HL-60/S4 (cell line): ENCODE data around the gene CACFD1.

Experiments
- in situ Hi-C: fragments of 300-500 bp; cut with MboI; formaldehyde crosslinking; loops from 2 replicates; pipeline ENCODE4 v1.14.3; 2022; ENCODE audit warnings: low sequenced_read_pairs

Gene CACFD1

GRCh38 chr9:133463864-133464615 lies 4.3 kb downstream of the CACFD1 start:
- in situ Hi-C loops, result no loop called here

DNA sequence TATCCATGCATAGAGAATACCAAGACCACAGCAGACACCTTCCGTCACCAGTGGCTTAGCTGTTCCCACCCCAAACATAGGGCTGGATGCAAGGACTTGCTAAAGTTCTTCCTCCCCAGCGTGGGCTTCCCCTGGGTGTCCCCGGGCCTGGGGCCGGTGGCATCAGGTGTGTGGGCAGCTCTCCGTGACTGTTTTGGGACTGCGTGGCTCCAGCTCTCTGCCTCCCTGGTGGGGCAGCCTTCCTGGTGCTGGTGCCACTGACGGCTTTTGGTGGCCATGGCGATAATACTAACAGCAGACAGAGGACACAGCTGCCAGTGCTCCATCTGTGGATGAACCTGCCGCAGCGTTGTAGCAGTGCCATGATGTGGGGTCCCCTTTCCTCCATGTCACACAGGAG lies 4.9 kb downstream of the CACFD1 start:
- in situ Hi-C loops, result no loop called here

DNA sequence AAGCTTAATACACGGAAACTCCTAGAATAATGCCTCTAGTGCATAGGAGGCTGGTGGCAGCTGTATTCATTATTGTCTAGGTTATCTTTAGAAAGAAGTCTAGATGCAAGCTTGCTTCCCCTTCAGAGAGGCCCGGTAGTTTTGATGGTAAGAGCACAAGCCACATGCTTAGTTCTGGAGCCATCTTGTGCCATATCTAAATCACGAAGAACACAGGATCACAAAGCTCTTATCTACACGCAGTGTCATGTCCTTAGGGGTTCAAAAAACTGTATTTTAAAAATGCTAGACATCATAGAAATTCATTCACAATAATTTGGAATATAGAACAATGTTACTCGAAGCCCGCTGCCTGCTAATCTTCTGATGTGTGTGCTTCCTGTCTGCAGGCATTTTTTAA lies 6.2 kb downstream of the CACFD1 start:
- in situ Hi-C loops, result no loop called here

GRCh38 chr9:133467101-133467500 lies 7.3 kb downstream of the CACFD1 start:
- in situ Hi-C loops, result no loop called here

- in situ Hi-C loops, result no loop called here
These were observed 8.6 kb downstream of the CACFD1 start for GRCh38 chr9:133468374-133468773.

DNA sequence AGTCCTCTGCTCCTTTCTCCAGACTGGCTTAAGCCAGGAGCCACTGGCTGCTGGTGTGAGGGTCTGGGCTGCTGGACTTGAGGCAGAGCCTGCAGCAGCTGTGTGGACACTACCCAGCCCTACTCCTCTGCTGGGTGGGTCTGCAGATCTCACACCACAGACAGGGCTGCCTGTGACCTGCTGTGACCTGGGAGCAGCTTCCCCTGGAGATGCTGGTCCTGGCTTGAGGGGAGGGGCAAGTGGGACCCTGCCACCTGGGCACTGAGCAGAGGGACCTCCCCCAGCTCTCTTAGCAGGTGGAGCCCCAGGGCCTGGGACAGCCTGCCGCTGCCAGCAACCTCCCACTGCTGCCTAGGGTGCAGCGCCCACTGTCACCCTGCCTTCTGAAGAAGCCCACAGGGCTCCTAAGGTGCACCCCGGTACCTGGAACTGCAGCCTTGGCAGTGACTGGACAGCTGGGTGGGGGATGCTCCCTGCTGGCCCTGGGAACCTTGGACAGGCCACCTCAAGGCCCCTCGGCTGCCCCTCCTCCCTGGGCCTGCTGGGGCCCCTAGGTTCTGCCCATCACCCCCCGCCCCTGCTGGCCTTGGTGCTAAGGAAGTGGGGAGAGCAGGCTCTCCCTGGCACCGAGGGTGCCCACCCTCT lies 9.1 kb downstream of the CACFD1 start:
- in situ Hi-C loops, result no loop called here

DNA sequence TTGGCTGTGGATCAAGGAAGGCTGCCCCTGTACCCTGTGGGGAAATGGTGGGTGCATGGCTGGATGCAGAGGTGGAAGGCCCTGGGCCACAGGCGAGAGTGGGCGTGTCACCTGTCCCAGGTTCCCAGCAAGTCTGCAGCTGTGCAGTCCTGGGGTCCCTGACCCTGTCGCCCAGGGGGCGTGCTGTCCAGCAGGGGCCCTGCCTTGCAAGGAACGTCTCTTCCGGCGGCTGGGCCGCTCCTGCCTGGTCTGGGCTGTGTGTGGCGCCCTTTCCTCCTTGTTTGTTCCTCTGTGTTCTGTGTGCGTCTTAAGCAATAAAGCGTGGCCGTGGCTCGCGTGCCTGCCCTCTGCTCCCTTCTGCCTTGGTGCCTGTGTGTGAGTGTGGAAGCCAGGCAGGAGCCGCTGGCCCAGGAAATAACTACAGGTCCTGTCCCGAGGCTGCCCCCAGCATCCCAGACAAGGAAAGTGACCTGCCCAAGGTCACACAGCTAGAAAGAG lies 10.7 kb downstream of the CACFD1 start:
- in situ Hi-C loops, result no loop called here

- in situ Hi-C loops, result no loop called here
These were observed 11.2 kb downstream of the CACFD1 start for GRCh38 chr9:133470988-133471387.

- in situ Hi-C loops, result no loop called here
These were observed 11.9 kb downstream of the CACFD1 start for GRCh38 chr9:133471551-133472276.

- in situ Hi-C loops, result no loop called here
These were observed 12.5 kb downstream of the CACFD1 start for GRCh38 chr9:133472277-133472645.

DNA sequence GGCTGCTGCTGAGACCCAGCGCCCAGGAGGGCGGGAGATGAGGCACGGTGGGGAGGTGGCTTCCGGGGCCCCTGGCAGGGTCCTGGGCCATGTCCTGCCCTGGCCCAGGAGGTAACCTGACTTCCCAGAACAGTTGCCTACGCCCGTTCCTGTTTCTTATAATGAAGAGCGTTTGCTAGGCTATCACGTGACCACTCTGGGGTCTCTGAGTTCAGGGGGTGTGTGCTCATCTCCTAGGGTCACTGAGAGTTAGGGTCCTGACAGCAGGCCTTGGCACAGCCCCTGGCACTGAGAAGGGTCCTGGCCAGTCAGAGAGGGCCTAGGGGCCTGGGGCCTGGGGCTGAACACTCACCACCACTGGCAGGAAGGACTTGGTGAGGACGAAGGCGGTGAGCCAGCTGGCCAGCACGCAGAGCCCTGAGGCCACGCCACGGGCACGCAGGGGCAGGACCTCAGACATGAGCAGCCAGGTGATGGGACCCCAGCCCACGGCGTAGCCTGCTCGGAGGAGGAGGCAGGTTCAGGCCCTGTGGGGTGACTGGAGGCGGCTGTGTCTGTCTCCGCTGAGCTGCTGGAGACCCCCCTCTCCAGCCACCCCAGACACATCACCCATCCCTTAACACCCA lies 13.1 kb downstream of the CACFD1 start:
- in situ Hi-C loops, result no loop called here

DNA sequence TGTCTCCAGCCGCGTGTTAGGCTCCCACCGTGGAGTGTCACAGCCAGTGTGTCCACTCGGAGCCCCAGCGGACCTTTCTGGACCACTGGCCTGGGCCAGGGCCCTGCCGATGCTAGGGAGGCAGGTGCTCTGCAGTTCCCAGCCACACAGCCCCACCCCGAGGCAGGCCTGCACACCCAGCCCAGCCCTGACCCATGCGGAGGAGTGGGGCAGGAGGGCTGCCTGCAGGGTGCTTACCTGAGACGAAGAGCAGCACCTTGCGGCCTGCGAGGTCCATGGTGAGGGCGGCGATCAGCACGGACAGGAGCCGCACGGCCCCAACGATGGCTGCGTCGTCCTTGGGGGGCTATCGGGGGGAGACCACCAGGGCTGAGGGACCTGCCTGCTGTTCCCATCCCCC lies 14.0 kb downstream of the CACFD1 start:
- in situ Hi-C loops, result no loop called here

- in situ Hi-C loops, result no loop called here
These were observed 14.4 kb downstream of the CACFD1 start for GRCh38 chr9:133474215-133474614.

DNA sequence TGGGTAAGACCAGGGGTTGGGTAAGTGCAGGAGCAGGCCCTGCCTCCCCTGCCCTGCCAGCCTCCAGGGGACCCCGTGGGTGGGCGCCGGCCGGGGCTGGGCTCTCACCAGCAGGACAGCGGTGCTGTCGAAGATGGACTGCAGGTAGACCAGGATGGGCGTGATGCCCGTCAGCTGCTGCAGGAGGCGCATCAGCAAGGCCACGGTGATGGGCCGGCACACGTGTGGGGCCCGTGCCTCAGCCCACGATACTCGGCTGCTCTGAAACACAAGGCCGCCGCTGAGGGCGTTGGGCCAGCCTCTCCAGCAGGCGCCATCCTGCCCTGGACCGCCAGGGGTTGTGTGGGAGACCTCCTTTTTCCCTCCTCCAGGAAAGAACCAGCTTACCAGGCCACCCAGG lies 15.1 kb downstream of the CACFD1 start:
- in situ Hi-C loops, result no loop called here

GRCh38 chr9:133475292-133476012 lies 15.7 kb downstream of the CACFD1 start:
- in situ Hi-C loops, result no loop called here

DNA sequence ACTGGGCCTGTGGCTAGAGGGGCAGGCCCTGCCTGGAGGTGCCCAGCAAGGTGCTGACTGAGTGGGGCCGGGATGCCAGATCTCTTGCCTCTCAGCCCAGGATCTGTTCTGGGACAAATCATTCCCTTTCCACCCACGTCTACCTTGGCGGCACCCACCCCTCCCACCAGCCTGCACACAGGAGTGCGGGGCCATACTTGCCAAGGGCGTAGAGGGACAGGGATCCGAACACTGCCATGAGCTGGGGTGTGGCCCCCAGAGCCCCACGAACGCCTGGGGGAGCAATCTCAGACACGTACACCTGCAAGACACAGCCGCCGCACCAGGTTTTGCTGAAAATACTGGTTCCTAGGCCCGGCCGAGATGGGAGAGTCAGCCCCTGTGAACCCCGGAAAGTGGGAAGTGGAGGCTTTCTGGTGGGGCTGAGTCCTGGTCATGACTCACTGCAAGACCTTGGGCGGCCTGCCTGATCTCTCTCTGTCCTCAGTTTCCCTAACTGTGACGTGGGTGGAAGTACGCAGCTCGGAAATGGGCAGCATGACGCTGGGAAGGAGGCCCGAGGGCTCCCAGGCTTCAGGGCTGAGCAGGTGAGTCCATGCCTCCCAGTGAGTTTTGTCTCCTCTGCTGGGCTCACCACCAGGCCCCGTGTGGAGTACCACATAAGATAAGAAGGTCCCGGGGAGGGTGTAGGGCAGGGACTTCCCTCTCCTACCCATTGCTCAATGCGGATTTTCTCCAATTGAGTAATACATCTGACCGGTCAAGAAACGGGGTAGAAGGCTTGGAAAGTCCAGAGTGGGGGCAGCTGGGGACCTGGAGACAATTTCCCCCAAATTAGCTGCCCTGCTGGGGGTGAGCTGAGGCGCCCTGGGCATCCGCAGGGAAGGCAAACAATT lies 16.5 kb downstream of the CACFD1 start:
- in situ Hi-C loops, result no loop called here

DNA sequence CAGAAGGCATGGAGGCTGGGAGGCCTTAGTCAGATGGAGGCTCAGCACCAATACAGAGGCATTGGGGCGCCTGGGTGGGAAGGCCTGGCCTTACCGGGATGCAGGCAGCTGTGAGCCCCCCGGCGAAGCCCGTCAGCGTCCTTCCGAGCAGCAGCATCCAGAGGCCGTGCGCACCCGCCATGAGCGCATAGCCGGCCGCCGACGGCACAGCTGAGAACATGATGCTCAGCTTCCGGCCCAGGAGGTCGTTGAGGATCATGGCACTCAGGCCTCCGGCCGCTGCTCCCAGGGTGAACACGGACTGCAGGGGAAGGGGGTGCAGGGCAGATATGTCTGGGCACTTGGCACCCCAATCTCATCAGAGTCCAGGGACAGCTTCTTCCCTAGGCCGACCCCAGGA lies 17.2 kb downstream of the CACFD1 start:
- in situ Hi-C loops, result no loop called here

GRCh38 chr9:133477461-133477860 lies 17.7 kb downstream of the CACFD1 start:
- in situ Hi-C loops, result no loop called here

GRCh38 chr9:133477992-133478850 lies 18.4 kb downstream of the CACFD1 start:
- in situ Hi-C loops, result no loop called here
